Activated CD4-positive, alpha-beta T cell treated with anti-CD3 and anti-CD28 coated beads, Interleukin-2, amount 10 ng/mL, durations not matched to agents 24 days and 14 days (primary cell): ENCODE measurements around the gene PNMA8B. TPM values are rescaled to one million over a fixed set of nuclear protein-coding genes. Genes with fewer than 3 reads are reported as not detected.

Experiments
- DNase-seq: peaks from one replicate; pipeline ENCODE4 v3.0.0; 2022
- H3K27ac Mint-ChIP-seq: one replicate; pipeline ENCODE4 v1.8.0; 2022; ENCODE audit warnings: mild to moderate bottlenecking, mixed read lengths
- H3K27me3 Mint-ChIP-seq: one replicate; pipeline ENCODE4 v1.8.0; 2022; ENCODE audit warnings: mixed read lengths
- H3K36me3 Mint-ChIP-seq: one replicate; pipeline ENCODE4 v1.8.0; 2022; ENCODE audit warnings: low read depth, mild to moderate bottlenecking, mixed read lengths
- H3K4me1 Mint-ChIP-seq: one replicate; pipeline ENCODE4 v1.8.0; 2021; ENCODE audit warnings: mixed read lengths
- H3K4me3 Mint-ChIP-seq: one replicate; pipeline ENCODE4 v1.8.0; 2022; ENCODE audit warnings: mild to moderate bottlenecking, moderate library complexity, mixed read lengths
- H3K9me3 Mint-ChIP-seq: one replicate; pipeline ENCODE4 v1.8.0; 2021; ENCODE audit warnings: mixed read lengths
- intact Hi-C: fragments of 100-400 bp; cut with micrococcal nuclease; formaldehyde crosslinking; loops from one replicate; pipeline ENCODE4 v1.15.1; 2023
- total RNA-seq: library from RNA; stranded (reverse); gene quantifications from 2 replicates; pipeline ENCODE4 v1.2.3, GENCODE V29; 2022

Gene PNMA8B
- total RNA-seq, 1 donor from 2014 or later = not detected

- intact Hi-C loops = loop anchor here (1.0 to 2.0 kb wide), 3 partner anchors 86 to 207 kb away; no protein-coding TSS in a partner anchor
- Mint-ChIP-seq H3K4me3 (no peak overlapping the region), H3K36me3 (no peaks in the 10 kb centered on the region), H3K27me3 (peaks cover 67% of the 10 kb centered on the region), H3K9me3 (no peaks in the 10 kb centered on the region), H3K27ac (no peak overlapping the region), H3K4me1 (peaks cover 4% of the 10 kb centered on the region)
- peak; percentile 94 for DNase-seq
These were observed 7.7 kb downstream of the PNMA8B start for GRCh38 chr19:46487802-46488445.

- Mint-ChIP-seq H3K4me1 (peaks cover 4% of the 10 kb centered on the region), H3K27me3 (peaks cover 69% of the 10 kb centered on the region), H3K9me3 (no peaks in the 10 kb centered on the region), H3K27ac (no peak overlapping the region), H3K4me3 (no peak overlapping the region), H3K36me3 (no peaks in the 10 kb centered on the region)
- intact Hi-C loops = loop anchor here (1.0 kb wide), 2 partner anchors 85 to 92 kb away; no protein-coding TSS in a partner anchor
- no peak for DNase-seq
These were observed 8.4 kb downstream of the PNMA8B start for GRCh38 chr19:46487178-46487801.

GRCh38 chr19:46486358-46486757 lies 9.3 kb downstream of the PNMA8B start:
- Mint-ChIP-seq H3K9me3 (no peaks in the 10 kb centered on the region), H3K4me1 (peaks cover 4% of the 10 kb centered on the region), H3K4me3 (no peak overlapping the region), H3K27me3 (peaks cover 61% of the 10 kb centered on the region), H3K36me3 (no peaks in the 10 kb centered on the region), H3K27ac (no peak overlapping the region)
- intact Hi-C loops = no loop called here
- no peak for DNase-seq

- intact Hi-C loops = no loop called here
- peaks cover 4% of the 10 kb centered on the region for H3K4me1 Mint-ChIP-seq
- peaks cover 53% of the 10 kb centered on the region for H3K27me3 Mint-ChIP-seq
- no peak overlapping the region for H3K4me3 Mint-ChIP-seq
- no peak for DNase-seq
- H3K27ac Mint-ChIP-seq = no peak overlapping the region
- no peaks in the 10 kb centered on the region for H3K9me3 Mint-ChIP-seq
- H3K36me3 Mint-ChIP-seq = no peaks in the 10 kb centered on the region
These were observed 11.0 kb downstream of the PNMA8B start for GRCh38 chr19:46484656-46485055.

GRCh38 chr19:46482631-46483030 lies 13.0 kb downstream of the PNMA8B start:
- no peaks in the 10 kb centered on the region for H3K36me3 Mint-ChIP-seq

GRCh38 chr19:46481947-46482346 lies 13.7 kb downstream of the PNMA8B start:
- Mint-ChIP-seq H3K27me3 (peaks cover 37% of the 10 kb centered on the region), H3K27ac (no peak overlapping the region), H3K4me1 (peaks cover 2% of the 10 kb centered on the region), H3K36me3 (no peaks in the 10 kb centered on the region), H3K4me3 (no peak overlapping the region), H3K9me3 (no peaks in the 10 kb centered on the region)
- no peak for DNase-seq
- intact Hi-C loops = no loop called here

More at GRCh38 chr19:46482631-46483030, 13.0 kb downstream of the PNMA8B start:
- no peak overlapping the region for H3K4me3 Mint-ChIP-seq
- peaks cover 2% of the 10 kb centered on the region for H3K4me1 Mint-ChIP-seq
- H3K27me3 Mint-ChIP-seq = peaks cover 43% of the 10 kb centered on the region
- no peak for DNase-seq
- H3K9me3 Mint-ChIP-seq = no peaks in the 10 kb centered on the region
- intact Hi-C loops = no loop called here
- H3K27ac Mint-ChIP-seq = no peak overlapping the region

- H3K4me1 Mint-ChIP-seq = peaks cover 2% of the 10 kb centered on the region
- no peak overlapping the region for H3K4me3 Mint-ChIP-seq
- no peaks in the 10 kb centered on the region for H3K9me3 Mint-ChIP-seq
- no peaks in the 10 kb centered on the region for H3K36me3 Mint-ChIP-seq
- intact Hi-C loops = no loop called here
- no peak overlapping the region for H3K27ac Mint-ChIP-seq
- H3K27me3 Mint-ChIP-seq = peaks cover 31% of the 10 kb centered on the region
- DNase-seq = no peak
These were observed 14.3 kb downstream of the PNMA8B start for GRCh38 chr19:46481223-46481848.

GRCh38 chr19:46480415-46480814 lies 15.3 kb downstream of the PNMA8B start:
- Mint-ChIP-seq H3K36me3 (no peaks in the 10 kb centered on the region), H3K27ac (no peak overlapping the region), H3K27me3 (peaks cover 26% of the 10 kb centered on the region), H3K4me3 (no peak overlapping the region), H3K4me1 (peaks cover 2% of the 10 kb centered on the region), H3K9me3 (no peaks in the 10 kb centered on the region)
- DNase-seq = no peak
- intact Hi-C loops = no loop called here

GRCh38 chr19:46478356-46478986 lies 17.2 kb downstream of the PNMA8B start:
- peak; percentile 67 for DNase-seq
- no peak overlapping the region for H3K4me3 Mint-ChIP-seq
- H3K4me1 Mint-ChIP-seq = peaks cover 2% of the 10 kb centered on the region
- no peaks in the 10 kb centered on the region for H3K36me3 Mint-ChIP-seq
- intact Hi-C loops = no loop called here
- H3K27ac Mint-ChIP-seq = no peak overlapping the region
- H3K9me3 Mint-ChIP-seq = no peaks in the 10 kb centered on the region
- peaks cover 28% of the 10 kb centered on the region for H3K27me3 Mint-ChIP-seq

- peaks cover 39% of the 10 kb centered on the region for H3K27me3 Mint-ChIP-seq
- H3K4me1 Mint-ChIP-seq = peaks cover 2% of the 10 kb centered on the region
- no peak overlapping the region for H3K4me3 Mint-ChIP-seq
- H3K9me3 Mint-ChIP-seq = no peaks in the 10 kb centered on the region
- H3K36me3 Mint-ChIP-seq = no peaks in the 10 kb centered on the region
- no peak for DNase-seq
- intact Hi-C loops = no loop called here
- H3K27ac Mint-ChIP-seq = no peak overlapping the region
These were observed 19.7 kb downstream of the PNMA8B start for GRCh38 chr19:46475986-46476385.

- Mint-ChIP-seq H3K27ac (no peak overlapping the region), H3K4me1 (peaks cover 2% of the 10 kb centered on the region)
These were observed 21.5 kb downstream of the PNMA8B start for GRCh38 chr19:46474211-46474610.

GRCh38 chr19:46472592-46472991 lies 23.1 kb downstream of the PNMA8B start:
- intact Hi-C loops = no loop called here
- H3K9me3 Mint-ChIP-seq = no peaks in the 10 kb centered on the region
- H3K27me3 Mint-ChIP-seq = peaks cover 44% of the 10 kb centered on the region
- no peaks in the 10 kb centered on the region for H3K36me3 Mint-ChIP-seq
- no peak overlapping the region for H3K4me3 Mint-ChIP-seq
- no peak for DNase-seq
- H3K27ac Mint-ChIP-seq = no peak overlapping the region
- H3K4me1 Mint-ChIP-seq = no peaks in the 10 kb centered on the region

More at GRCh38 chr19:46474211-46474610, 21.5 kb downstream of the PNMA8B start:
- H3K36me3 Mint-ChIP-seq = no peaks in the 10 kb centered on the region
- no peak overlapping the region for H3K4me3 Mint-ChIP-seq
- H3K27me3 Mint-ChIP-seq = peaks cover 47% of the 10 kb centered on the region
- no peaks in the 10 kb centered on the region for H3K9me3 Mint-ChIP-seq
- no peak for DNase-seq
- intact Hi-C loops = no loop called here

GRCh38 chr19:46471811-46472543 lies 23.7 kb downstream of the PNMA8B start:
- no peak for DNase-seq
- peaks cover 45% of the 10 kb centered on the region for H3K27me3 Mint-ChIP-seq
- intact Hi-C loops = no loop called here
- no peak overlapping the region for H3K27ac Mint-ChIP-seq
- no peaks in the 10 kb centered on the region for H3K4me1 Mint-ChIP-seq
- H3K9me3 Mint-ChIP-seq = no peaks in the 10 kb centered on the region
- no peaks in the 10 kb centered on the region for H3K36me3 Mint-ChIP-seq
- no peak overlapping the region for H3K4me3 Mint-ChIP-seq
